Measurements from ENCODE around the gene PDXDC1. TPM values are rescaled to one million over a fixed set of nuclear protein-coding genes. Genes with fewer than 3 reads are reported as not detected.
"Not testable (repeated sequence)": the region's sequence is repeated elsewhere in the genome, so short reads cannot be mapped to it uniquely, and the experiment has no call there.

The PDXDC1 gene
- total RNA-seq, 2 donors from 2014 or later, result 163 to 202 TPM

DNA sequence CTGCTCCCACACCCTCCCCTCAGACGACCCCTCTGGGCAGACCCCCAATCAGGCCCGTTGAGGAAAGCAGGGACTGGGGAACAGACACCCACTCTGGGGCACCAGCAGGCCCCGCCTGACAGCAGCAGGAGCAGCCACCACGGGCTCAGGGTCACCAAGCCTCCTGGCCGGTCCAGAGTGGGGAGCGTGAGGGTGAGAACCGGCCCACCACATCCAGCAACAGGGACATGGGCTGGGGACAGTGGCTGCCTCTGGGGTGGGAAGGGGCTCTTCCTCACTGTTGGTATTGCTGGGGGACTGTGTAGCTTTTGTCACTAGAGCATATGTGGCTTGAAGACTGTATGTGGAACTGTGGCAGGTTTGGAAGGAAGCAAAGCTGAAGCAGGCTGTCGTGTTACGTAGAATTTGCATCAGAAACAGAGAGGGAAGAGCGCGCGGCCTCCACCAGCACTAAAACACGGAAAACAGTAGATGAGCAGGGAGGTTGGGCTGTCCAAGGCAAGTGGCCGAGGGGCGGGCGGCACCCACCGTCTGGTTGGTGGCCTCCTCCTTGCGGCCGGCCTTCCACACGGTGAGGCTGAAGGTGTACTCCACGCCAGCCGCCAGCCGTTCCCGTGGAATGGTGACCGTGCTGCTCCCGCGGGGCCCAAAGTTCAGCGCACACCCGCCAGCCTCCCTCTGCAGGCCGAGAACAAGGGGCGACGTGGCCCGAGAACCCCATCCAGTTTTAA, 160.1 kb downstream of the PDXDC1 start:
- DNase-seq; H3K27ac ChIP-seq (ENCODE audit: low read depth, low read length); H3K27me3 Mint-ChIP-seq (ENCODE audit: insufficient read depth); H3K4me1 Mint-ChIP-seq; H3K27ac Mint-ChIP-seq; H3K9ac ChIP-seq (ENCODE audit: extremely low read depth, low read length, poor library complexity, severe bottlenecking); H3K4me3 Mint-ChIP-seq; H3K4me1 ChIP-seq (ENCODE audit: control insufficient read depth, insufficient read depth, low read length); H3K9me3 ChIP-seq (ENCODE audit: control insufficient read depth, low read length); H3K9me3 Mint-ChIP-seq; H3K4me3 ChIP-seq (ENCODE audit: low read length); H3K36me3 ChIP-seq (ENCODE audit: control insufficient read depth, insufficient read depth, low read length); H3K27me3 ChIP-seq (ENCODE audit: control insufficient read depth, insufficient read depth, low read length, poor library complexity, severe bottlenecking); H3K36me3 Mint-ChIP-seq (ENCODE audit: low read depth): not testable (repeated sequence)
- 93 to 100% methylated on average over 1 to 6 of the region's 33 CpGs for WGBS, 2 experiments (ENCODE audit: insufficient coverage in 1 of 2, insufficient read length in 1 of 2)

DNA sequence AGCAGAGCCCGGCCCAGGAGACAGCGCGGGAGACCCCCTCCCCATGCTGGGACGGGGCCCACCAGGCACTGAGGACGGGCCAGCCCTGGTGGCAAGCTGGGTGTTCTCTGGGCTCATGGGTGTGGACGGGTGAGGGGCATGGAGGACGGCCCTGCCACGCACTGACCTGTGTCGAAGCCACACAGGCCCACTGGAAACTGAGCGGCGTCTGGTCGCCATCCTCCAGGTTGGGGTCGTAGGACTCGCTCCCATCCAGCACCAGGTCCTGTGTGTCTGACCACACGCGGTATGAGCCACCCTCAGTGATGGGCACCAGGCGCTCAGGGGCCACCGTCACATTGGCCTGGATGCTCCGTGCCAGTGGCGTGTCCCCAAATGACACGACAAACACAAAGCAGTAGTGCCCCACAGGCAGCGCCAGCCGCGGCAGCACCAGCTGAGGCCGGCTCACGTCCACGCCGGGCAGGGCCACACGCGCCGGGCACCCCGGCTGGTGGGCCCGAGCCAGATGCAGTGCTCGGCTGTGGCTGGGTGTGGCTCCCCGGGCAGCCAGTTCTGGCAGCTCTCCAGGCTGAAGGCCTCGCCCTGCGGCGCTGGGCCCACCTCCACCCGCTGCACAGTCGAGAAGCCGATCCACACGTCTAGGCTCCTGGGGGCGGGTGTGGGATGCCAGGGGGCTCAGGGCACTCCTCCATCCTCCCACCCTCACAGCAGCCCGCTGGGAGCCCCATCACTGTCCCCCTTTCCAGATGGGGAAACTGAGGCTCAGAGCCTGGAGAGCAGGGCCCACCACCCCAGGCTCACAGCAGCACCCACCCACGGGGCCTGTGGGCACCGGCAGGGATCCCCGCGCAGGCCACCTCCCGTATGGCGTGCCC, 160.9 kb downstream of the PDXDC1 start:
- not testable (repeated sequence) for H3K4me3 ChIP-seq (ENCODE audit: low read length); H3K27me3 Mint-ChIP-seq (ENCODE audit: insufficient read depth); H3K4me1 Mint-ChIP-seq; H3K27ac ChIP-seq (ENCODE audit: low read depth, low read length); H3K9ac ChIP-seq (ENCODE audit: extremely low read depth, low read length, poor library complexity, severe bottlenecking); H3K9me3 ChIP-seq (ENCODE audit: control insufficient read depth, low read length); H3K36me3 Mint-ChIP-seq (ENCODE audit: low read depth); DNase-seq; H3K27ac Mint-ChIP-seq; H3K4me3 Mint-ChIP-seq; H3K27me3 ChIP-seq (ENCODE audit: control insufficient read depth, insufficient read depth, low read length, poor library complexity, severe bottlenecking); H3K4me1 ChIP-seq (ENCODE audit: control insufficient read depth, insufficient read depth, low read length); H3K36me3 ChIP-seq (ENCODE audit: control insufficient read depth, insufficient read depth, low read length); H3K9me3 Mint-ChIP-seq
- 97% methylated on average over 6 to 34 of the region's 50 CpGs for WGBS, 2 experiments (ENCODE audit: insufficient coverage in 1 of 2, insufficient read length in 1 of 2)

DNA sequence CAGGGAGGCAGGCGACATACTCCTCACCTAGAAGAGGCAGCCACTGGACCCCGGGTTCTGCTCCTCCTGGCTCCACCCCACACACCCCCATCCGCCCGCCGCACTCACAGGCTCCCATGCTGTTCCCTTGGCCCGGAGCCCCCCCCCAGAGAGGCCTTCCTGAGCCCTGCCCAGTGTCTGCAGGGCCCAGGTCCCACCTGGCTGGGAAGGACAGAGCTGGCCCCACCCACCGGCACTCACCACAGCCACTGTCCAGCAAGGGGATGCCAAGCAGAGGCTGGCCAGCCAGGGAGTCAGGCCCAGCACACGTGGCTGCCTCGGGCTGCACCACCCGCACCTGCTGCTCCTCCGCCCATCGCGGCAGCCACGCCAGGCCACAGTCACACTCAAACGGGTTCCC, 162.7 kb downstream of the PDXDC1 start:
- not testable (repeated sequence) for H3K9ac ChIP-seq (ENCODE audit: extremely low read depth, low read length, poor library complexity, severe bottlenecking); H3K9me3 ChIP-seq (ENCODE audit: control insufficient read depth, low read length); H3K4me1 Mint-ChIP-seq; H3K4me3 ChIP-seq (ENCODE audit: low read length); H3K9me3 Mint-ChIP-seq; H3K36me3 ChIP-seq (ENCODE audit: control insufficient read depth, insufficient read depth, low read length); H3K27me3 ChIP-seq (ENCODE audit: control insufficient read depth, insufficient read depth, low read length, poor library complexity, severe bottlenecking); H3K27ac ChIP-seq (ENCODE audit: low read depth, low read length); DNase-seq; H3K27ac Mint-ChIP-seq; H3K36me3 Mint-ChIP-seq (ENCODE audit: low read depth); H3K4me1 ChIP-seq (ENCODE audit: control insufficient read depth, insufficient read depth, low read length); H3K27me3 Mint-ChIP-seq (ENCODE audit: insufficient read depth); H3K4me3 Mint-ChIP-seq
- 88% methylated on average over 6 of the region's 15 CpGs; no CpG with 5 or more reads in 1 of the 2 experiments for WGBS, 2 experiments (ENCODE audit: insufficient coverage in 1 of 2, insufficient read length in 1 of 2)

DNA sequence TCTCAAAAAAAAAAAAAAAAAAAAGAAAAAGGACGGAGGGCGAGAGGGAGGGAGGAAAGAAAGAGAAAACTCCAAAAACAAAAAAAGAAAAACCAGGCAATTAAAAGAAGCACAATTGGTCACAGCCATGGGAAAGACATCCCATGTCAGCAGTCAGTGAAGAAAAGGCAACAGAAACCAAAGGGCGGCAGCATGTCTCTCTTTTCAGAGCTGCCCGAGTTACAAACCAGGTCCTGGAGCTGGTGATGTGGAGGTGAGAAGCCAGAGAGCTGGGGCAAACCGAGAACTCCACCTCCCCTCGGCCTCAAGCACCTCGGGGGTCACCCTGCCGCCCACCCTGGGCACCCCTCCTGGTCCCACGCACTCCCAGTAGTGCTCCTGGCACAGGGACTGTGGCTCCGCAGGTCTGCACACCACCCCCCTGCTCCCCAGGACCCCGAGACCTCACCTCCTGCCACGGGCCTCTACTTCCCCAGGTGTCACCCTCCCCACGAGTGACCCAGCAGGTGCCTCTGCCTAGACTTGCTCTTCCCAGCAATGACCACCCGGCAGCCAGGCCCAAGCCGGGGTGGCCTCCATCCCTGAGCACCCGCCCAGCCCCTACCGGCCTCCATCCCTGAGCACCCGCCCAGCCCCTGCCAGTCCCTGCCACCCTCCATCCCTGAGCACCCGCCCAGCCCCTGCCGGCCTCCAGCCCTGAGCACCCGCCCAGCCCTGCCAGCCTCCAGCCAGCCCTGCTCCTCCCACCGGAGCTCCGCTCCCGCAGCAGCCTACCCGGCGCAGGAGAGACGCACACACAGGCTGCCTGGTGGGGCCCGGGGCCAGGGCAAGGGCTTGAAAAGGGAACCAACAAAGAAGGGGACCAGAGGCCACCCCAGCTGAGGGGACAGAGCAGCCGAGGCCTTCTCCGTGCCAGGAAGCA, 165.9 kb downstream of the PDXDC1 start:
- H3K9ac ChIP-seq (ENCODE audit: extremely low read depth, low read length, poor library complexity, severe bottlenecking); H3K27me3 ChIP-seq (ENCODE audit: control insufficient read depth, insufficient read depth, low read length, poor library complexity, severe bottlenecking); H3K27me3 Mint-ChIP-seq (ENCODE audit: insufficient read depth); H3K36me3 ChIP-seq (ENCODE audit: control insufficient read depth, insufficient read depth, low read length); H3K4me1 ChIP-seq (ENCODE audit: control insufficient read depth, insufficient read depth, low read length); H3K36me3 Mint-ChIP-seq (ENCODE audit: low read depth); H3K9me3 ChIP-seq (ENCODE audit: control insufficient read depth, low read length); H3K9me3 Mint-ChIP-seq; H3K4me1 Mint-ChIP-seq; H3K27ac ChIP-seq (ENCODE audit: low read depth, low read length); H3K4me3 Mint-ChIP-seq; H3K27ac Mint-ChIP-seq; H3K4me3 ChIP-seq (ENCODE audit: low read length): not testable (repeated sequence)
- DNase-seq, result peak; percentile 51
- 93% methylated on average over 8 to 27 of the region's 30 CpGs for WGBS, 2 experiments (ENCODE audit: insufficient coverage in 1 of 2, insufficient read length in 1 of 2)

Measured in endodermal cell (in vitro differentiated cells).